HepG2 (cell line): Measurements from ENCODE around the gene SMIM22. TPM values are rescaled to one million over a fixed set of nuclear protein-coding genes. Genes with fewer than 3 reads are reported as not detected.

Source experiments
- CENPBD1 ChIP-seq: sonication (generic); formaldehyde crosslinking; IDR thresholded peaks from 2 replicates; pipeline ENCODE4 v1.8.0; 2022; ENCODE audit warnings: missing genetic modification reagents, low read depth, mild to moderate bottlenecking, borderline replicate concordance
- CREBL2 ChIP-seq: sonication (generic); formaldehyde crosslinking; IDR thresholded peaks from 2 replicates; pipeline ENCODE4 v1.8.1; 2023; ENCODE audit warnings: missing genetic modification reagents, mild to moderate bottlenecking, borderline replicate concordance
- EP300 ChIP-seq, 3 experiments: sonication (generic) in 1 of 3; formaldehyde crosslinking in 1 of 3; IDR thresholded peaks; 2 replicates each; pipeline versions ENCODE4 v1.5.1 to v1.6.1; 2011 to 2020; ENCODE audit warnings: low read depth in 2 of 3, low read length in 2 of 3, borderline replicate concordance in 1 of 3, improper control_type of control experiment in 1 of 3, mild to moderate bottlenecking in 1 of 3, missing genetic modification reagents in 1 of 3, moderate library complexity in 1 of 3
- FOSL2 ChIP-seq: sonication (generic); formaldehyde crosslinking; IDR thresholded peaks from 2 replicates; pipeline ENCODE4 v1.4.0; 2020; ENCODE audit warnings: missing genetic modification reagents
- FOXA3 ChIP-seq: IDR thresholded peaks from 2 replicates; pipeline ENCODE4 v1.6.1; 2016; ENCODE audit warnings: missing genetic modification reagents, missing compliant biosample characterization
- GATAD2A ChIP-seq: IDR thresholded peaks from 2 replicates; pipeline ENCODE4 v1.6.1; 2016
- HOXA5 ChIP-seq: sonication (generic); formaldehyde crosslinking; IDR thresholded peaks from 2 replicates; pipeline ENCODE4 v1.4.0; 2020; ENCODE audit warnings: missing genetic modification reagents
- HOXD1 ChIP-seq: sonication (generic); formaldehyde crosslinking; IDR thresholded peaks from 2 replicates; pipeline ENCODE4 v1.5.0; 2020; ENCODE audit warnings: missing genetic modification reagents
- KAT7 ChIP-seq: IDR thresholded peaks from 2 replicates; pipeline ENCODE4 v1.6.1; 2018; ENCODE audit warnings: borderline replicate concordance, missing compliant biosample characterization
- KDM2A ChIP-seq: sonication (generic); formaldehyde crosslinking; IDR thresholded peaks from 2 replicates; pipeline ENCODE4 v1.4.0; 2020; ENCODE audit warnings: low read depth, missing genetic modification reagents, borderline replicate concordance
- KLF12 ChIP-seq: sonication (generic); formaldehyde crosslinking; IDR thresholded peaks from 2 replicates; pipeline ENCODE4 v1.4.0; 2020; ENCODE audit warnings: missing genetic modification reagents, borderline replicate concordance
- KLF13 ChIP-seq: sonication (generic); formaldehyde crosslinking; IDR thresholded peaks from 2 replicates; pipeline ENCODE4 v1.4.0; 2020; ENCODE audit warnings: mild to moderate bottlenecking, missing genetic modification reagents
- KLF9 ChIP-seq: IDR thresholded peaks from 2 replicates; pipeline ENCODE4 v1.6.1; 2016; ENCODE audit warnings: low read depth
- LCORL ChIP-seq, 2 experiments: fragments of 450-650 bp in 1 of 2; sonication (generic) in 1 of 2; formaldehyde crosslinking in 1 of 2; IDR thresholded peaks; 2 replicates each; pipeline versions ENCODE4 v1.5.0 to v1.6.1; 2017 to 2020; ENCODE audit warnings: antibody characterized with exemption in 1 of 2, missing genetic modification reagents in 1 of 2
- MAX ChIP-seq: IDR thresholded peaks from 2 replicates; pipeline ENCODE4 v1.6.1; 2012; ENCODE audit warnings: inconsistent platforms
- MED13 ChIP-seq: sonication (generic); formaldehyde crosslinking; IDR thresholded peaks from 2 replicates; pipeline ENCODE4 v1.5.0; 2020; ENCODE audit warnings: missing genetic modification reagents
- RBFOX2 ChIP-seq: fragments of 200-400 bp; formaldehyde crosslinking; IDR thresholded peaks from 2 replicates; pipeline ENCODE4 v1.6.1; 2017; ENCODE audit warnings: low read depth, mild to moderate bottlenecking, low read length
- SRSF4 ChIP-seq: fragments of 200-400 bp; formaldehyde crosslinking; IDR thresholded peaks from one replicate; pipeline ENCODE4 v1.6.1; 2018; ENCODE audit warnings: mild to moderate bottlenecking, low read depth, low read length, moderate library complexity; ENCODE audit not compliant: poor library complexity, severe bottlenecking
- ZFY ChIP-seq: sonication (generic); formaldehyde crosslinking; IDR thresholded peaks from 2 replicates; pipeline ENCODE4 v1.4.0; 2020; ENCODE audit warnings: missing genetic modification reagents
- ZNF350 ChIP-seq: sonication (generic); formaldehyde crosslinking; IDR thresholded peaks from 2 replicates; pipeline ENCODE4 v1.4.0; 2020; ENCODE audit warnings: mild to moderate bottlenecking, low read depth, missing genetic modification reagents, borderline replicate concordance
- polyA plus RNA-seq, 8 experiments: library from polyadenylated mRNA; depleted of rRNA in 3 of 8; stranded (reverse) in 7 of 8; unstranded in 1 of 8; fragments of >200 nt; fragmentation: Illumina TruSeq in 4 of 8; extraction: Trizol in 4 of 8; gene quantifications; 2 replicates each; pipeline versions ENCODE4 v1.2.1 to v1.2.3, GENCODE V29; 2011 to 2016; ENCODE audit warnings: low read depth in 4 of 8, missing spikeins in 1 of 8, mixed read lengths in 1 of 8; ENCODE audit not compliant: insufficient read depth in 1 of 8
- total RNA-seq, 5 experiments: library from RNA; depleted of rRNA; stranded (reverse); fragments of >200 nt; fragmentation: Illumina TruSeq; extraction: Trizol; gene quantifications; 2 replicates each; pipeline ENCODE4 v1.2.3, GENCODE V29; 2016; ENCODE audit warnings: low read depth in 1 of 5
- TF ChIP-seq, protein P1 (sequence below): sonication (generic); formaldehyde crosslinking; IDR thresholded peaks from 2 replicates; pipeline ENCODE4 v1.4.0; 2020; ENCODE audit warnings: mild to moderate bottlenecking, low read depth, missing genetic modification reagents
- TF ChIP-seq, protein P2 (sequence below): sonication (generic); formaldehyde crosslinking; IDR thresholded peaks from 2 replicates; pipeline ENCODE4 v1.4.0; 2020; ENCODE audit warnings: missing genetic modification reagents, borderline replicate concordance
- TF ChIP-seq, protein P3 (sequence below): sonication (generic); formaldehyde crosslinking; IDR thresholded peaks from 2 replicates; pipeline ENCODE4 v1.8.0; 2022; ENCODE audit warnings: mild to moderate bottlenecking, missing genetic modification reagents

SMIM22 gene
- total and polyA plus RNA-seq, 2 of the 13 experiments (the other 11 are each of a cell fraction or from before 2014, with no cell fraction given): not detected

- TF ChIP-seq, protein P1, sequence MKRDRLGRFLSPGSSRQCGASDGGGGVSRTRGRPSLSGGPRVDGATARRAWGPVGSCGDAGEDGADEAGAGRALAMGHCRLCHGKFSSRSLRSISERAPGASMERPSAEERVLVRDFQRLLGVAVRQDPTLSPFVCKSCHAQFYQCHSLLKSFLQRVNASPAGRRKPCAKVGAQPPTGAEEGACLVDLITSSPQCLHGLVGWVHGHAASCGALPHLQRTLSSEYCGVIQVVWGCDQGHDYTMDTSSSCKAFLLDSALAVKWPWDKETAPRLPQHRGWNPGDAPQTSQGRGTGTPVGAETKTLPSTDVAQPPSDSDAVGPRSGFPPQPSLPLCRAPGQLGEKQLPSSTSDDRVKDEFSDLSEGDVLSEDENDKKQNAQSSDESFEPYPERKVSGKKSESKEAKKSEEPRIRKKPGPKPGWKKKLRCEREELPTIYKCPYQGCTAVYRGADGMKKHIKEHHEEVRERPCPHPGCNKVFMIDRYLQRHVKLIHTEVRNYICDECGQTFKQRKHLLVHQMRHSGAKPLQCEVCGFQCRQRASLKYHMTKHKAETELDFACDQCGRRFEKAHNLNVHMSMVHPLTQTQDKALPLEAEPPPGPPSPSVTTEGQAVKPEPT (CRISPR knock-in tag): no peak
- TF ChIP-seq KLF9 (CRISPR knock-in tag) (no peak), RBFOX2 (no peak), ZNF350 (CRISPR knock-in tag) (0 out of 2 replicates have a peak, but pooled peaks have one; percentile 17), FOXA3 (CRISPR knock-in tag) (no peak; the same call in 1 of the 2 replicates), GATAD2A (CRISPR knock-in tag) (0 out of 2 replicates have a peak, but pooled peaks have one; percentile 13), EP300 (IDR thresholded peaks at IDR 0.05; ENCODE audit: low read depth in 2 of 2, low read length in 2 of 2) (no peak), EP300 (CRISPR knock-in tag; IDR thresholded peaks at IDR 0.05; ENCODE audit: borderline replicate concordance) (no peak), KAT7 (CRISPR knock-in tag) (no peak), SRSF4 (no peak), MAX (peak; percentile 29; the same call in 1 of the 2 replicates), KDM2A (no peak), KLF13 (CRISPR knock-in tag) (no peak), MED13 (CRISPR knock-in tag) (no peak), CREBL2 (CRISPR knock-in tag) (no peak), FOSL2 (no peak), KLF12 (no peak), HOXA5 (no peak), ZFY (peak; percentile 11; the same call in 1 of the 2 replicates), LCORL (IDR thresholded peaks at IDR 0.05) (no peak), LCORL (CRISPR knock-in tag; IDR thresholded peaks at IDR 0.05) (no peak), HOXD1 (CRISPR knock-in tag) (no peak), CENPBD1 (CRISPR knock-in tag) (no peak)
- TF ChIP-seq, protein P2, sequence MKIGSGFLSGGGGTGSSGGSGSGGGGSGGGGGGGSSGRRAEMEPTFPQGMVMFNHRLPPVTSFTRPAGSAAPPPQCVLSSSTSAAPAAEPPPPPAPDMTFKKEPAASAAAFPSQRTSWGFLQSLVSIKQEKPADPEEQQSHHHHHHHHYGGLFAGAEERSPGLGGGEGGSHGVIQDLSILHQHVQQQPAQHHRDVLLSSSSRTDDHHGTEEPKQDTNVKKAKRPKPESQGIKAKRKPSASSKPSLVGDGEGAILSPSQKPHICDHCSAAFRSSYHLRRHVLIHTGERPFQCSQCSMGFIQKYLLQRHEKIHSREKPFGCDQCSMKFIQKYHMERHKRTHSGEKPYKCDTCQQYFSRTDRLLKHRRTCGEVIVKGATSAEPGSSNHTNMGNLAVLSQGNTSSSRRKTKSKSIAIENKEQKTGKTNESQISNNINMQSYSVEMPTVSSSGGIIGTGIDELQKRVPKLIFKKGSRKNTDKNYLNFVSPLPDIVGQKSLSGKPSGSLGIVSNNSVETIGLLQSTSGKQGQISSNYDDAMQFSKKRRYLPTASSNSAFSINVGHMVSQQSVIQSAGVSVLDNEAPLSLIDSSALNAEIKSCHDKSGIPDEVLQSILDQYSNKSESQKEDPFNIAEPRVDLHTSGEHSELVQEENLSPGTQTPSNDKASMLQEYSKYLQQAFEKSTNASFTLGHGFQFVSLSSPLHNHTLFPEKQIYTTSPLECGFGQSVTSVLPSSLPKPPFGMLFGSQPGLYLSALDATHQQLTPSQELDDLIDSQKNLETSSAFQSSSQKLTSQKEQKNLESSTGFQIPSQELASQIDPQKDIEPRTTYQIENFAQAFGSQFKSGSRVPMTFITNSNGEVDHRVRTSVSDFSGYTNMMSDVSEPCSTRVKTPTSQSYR (CRISPR knock-in tag): no peak
- TF ChIP-seq, protein P3, sequence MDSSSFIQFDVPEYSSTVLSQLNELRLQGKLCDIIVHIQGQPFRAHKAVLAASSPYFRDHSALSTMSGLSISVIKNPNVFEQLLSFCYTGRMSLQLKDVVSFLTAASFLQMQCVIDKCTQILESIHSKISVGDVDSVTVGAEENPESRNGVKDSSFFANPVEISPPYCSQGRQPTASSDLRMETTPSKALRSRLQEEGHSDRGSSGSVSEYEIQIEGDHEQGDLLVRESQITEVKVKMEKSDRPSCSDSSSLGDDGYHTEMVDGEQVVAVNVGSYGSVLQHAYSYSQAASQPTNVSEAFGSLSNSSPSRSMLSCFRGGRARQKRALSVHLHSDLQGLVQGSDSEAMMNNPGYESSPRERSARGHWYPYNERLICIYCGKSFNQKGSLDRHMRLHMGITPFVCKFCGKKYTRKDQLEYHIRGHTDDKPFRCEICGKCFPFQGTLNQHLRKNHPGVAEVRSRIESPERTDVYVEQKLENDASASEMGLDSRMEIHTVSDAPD (CRISPR knock-in tag): no peak
Measured at GRCh38 chr16:4788489-4788889, 6.7 kb upstream of the SMIM22 start (continued).
